GM23248 (cell line): ENCODE data around the gene DNAJB12.

Experiments
- EZH2 ChIP-seq: fragments of 200-600 bp; sonication (generic); IDR thresholded peaks from 2 replicates; pipeline ENCODE4 v1.6.1; 2018; ENCODE audit warnings: antibody characterized with exemption, mild to moderate bottlenecking; ENCODE audit not compliant: insufficient read depth, poor library complexity, severe bottlenecking
- EZH2phosphoT487 ChIP-seq: fragments of 200-600 bp; sonication (generic); IDR thresholded peaks from 2 replicates; pipeline ENCODE4 v1.6.1; 2018; ENCODE audit warnings: antibody characterized with exemption, moderate library complexity, mild to moderate bottlenecking, low read depth; ENCODE audit not compliant: insufficient read depth

GRCh38 chr10:72336259-72337038 lies 18.3 kb downstream of the DNAJB12 start:
- TF ChIP-seq EZH2 (no peak), EZH2phosphoT487 (no peak)
